Large intestine (tissue), 3 donors: ENCODE data around the gene TMEM121. TPM values are rescaled to one million over a fixed set of nuclear protein-coding genes. Genes with fewer than 3 reads are reported as not detected.

ENCODE experiments used
- DNase-seq, 2 donors: peaks; one replicate each; pipeline versions ENCODE4 v3.0.0 to v3.0.0-alpha.2; 2013
- H3K27ac ChIP-seq: one replicate; pipeline ENCODE4 v1.5.1; 2013; ENCODE audit warnings: low read length
- H3K27me3 ChIP-seq: 2 replicates; pipeline ENCODE4 v1.6.1; 2013; ENCODE audit warnings: low read length; ENCODE audit not compliant: control insufficient read depth, insufficient read depth
- H3K36me3 ChIP-seq: 2 replicates; pipeline ENCODE4 v1.6.1; 2013; ENCODE audit warnings: low read length; ENCODE audit not compliant: control insufficient read depth, insufficient read depth
- H3K4me1 ChIP-seq: one replicate; pipeline ENCODE4 v1.6.1; 2013; ENCODE audit warnings: low read length; ENCODE audit not compliant: control insufficient read depth, insufficient read depth
- H3K4me3 ChIP-seq: one replicate; pipeline ENCODE4 v1.5.1; 2013; ENCODE audit warnings: low read length
- H3K9me3 ChIP-seq: one replicate; pipeline ENCODE4 v1.6.1; 2013; ENCODE audit warnings: mild to moderate bottlenecking, low read depth, low read length, moderate library complexity; ENCODE audit not compliant: control insufficient read depth
- WGBS: methylation state at CpG from one replicate; pipeline ENCODE4 v1.1.5; 2013; ENCODE audit warnings: low lambda C conversion rate; ENCODE audit not compliant: insufficient coverage; 5-methylcytosine and 5-hydroxymethylcytosine counted together
- polyA plus RNA-seq: library from polyadenylated mRNA; unstranded; fragments of 120-200 nt; gene quantifications from one replicate; pipeline ENCODE4 v1.2.1, GENCODE V29; 2013

The TMEM121 gene
- polyA plus RNA-seq, 1 donor: 3.0 TPM

GRCh38 chr14:105517096-105517495 lies 9.3 kb upstream of the TMEM121 start:
- Histone ChIP-seq H3K27ac (no peak overlapping the region), H3K36me3 (no peaks in the 10 kb centered on the region), H3K4me1 (no peaks in the 10 kb centered on the region), H3K9me3 (no peaks in the 10 kb centered on the region), H3K4me3 (no peak overlapping the region), H3K27me3 (peaks cover 6% of the 10 kb centered on the region)
- WGBS: no CpG with 5 or more reads among the region's 5 CpGs
- DNase-seq: no peak

- 80% methylated on average over 10 of the region's 14 CpGs for WGBS
- no peak for DNase-seq
Measured at GRCh38 chr14:105519946-105520698, 6.3 kb upstream of the TMEM121 start.

GRCh38 chr14:105525326-105525725 lies 1.1 kb upstream of the TMEM121 start:
- Histone ChIP-seq H3K36me3 (no peaks in the 10 kb centered on the region), H3K27me3 (peaks cover 54% of the 10 kb centered on the region), H3K4me3 (no peak overlapping the region), H3K27ac (no peak overlapping the region), H3K9me3 (peaks cover 7% of the 10 kb centered on the region), H3K4me1 (peaks cover 20% of the 10 kb centered on the region)
- no CpG with 5 or more reads among the region's 9 CpGs for WGBS
- no peak for DNase-seq

More at GRCh38 chr14:105519946-105520698, 6.3 kb upstream of the TMEM121 start:
- peaks cover 17% of the 10 kb centered on the region for H3K27me3 ChIP-seq
- H3K4me1 ChIP-seq: no peaks in the 10 kb centered on the region
- H3K27ac ChIP-seq: no peak overlapping the region
- no peaks in the 10 kb centered on the region for H3K9me3 ChIP-seq
- no peaks in the 10 kb centered on the region for H3K36me3 ChIP-seq
- H3K4me3 ChIP-seq: no peak overlapping the region

GRCh38 chr14:105526776-105527380 lies 495 bp downstream of the TMEM121 start:
- Histone ChIP-seq H3K4me1 (peaks cover 20% of the 10 kb centered on the region), H3K27me3 (peaks cover 58% of the 10 kb centered on the region), H3K9me3 (peaks cover 7% of the 10 kb centered on the region), H3K36me3 (no peaks in the 10 kb centered on the region), H3K4me3 (peak overlapping the region; percentile 32), H3K27ac (no peak overlapping the region)
- no CpG with 5 or more reads among the region's 48 CpGs for WGBS
- no peak for DNase-seq

GRCh38 chr14:105527381-105527825 lies 1.0 kb downstream of the TMEM121 start:
- DNase-seq: peak in 1 of 2 donors; percentile 41
- Histone ChIP-seq H3K4me1 (peaks cover 20% of the 10 kb centered on the region), H3K9me3 (peaks cover 7% of the 10 kb centered on the region), H3K36me3 (no peaks in the 10 kb centered on the region), H3K4me3 (peak overlapping the region; percentile 41), H3K27me3 (peaks cover 58% of the 10 kb centered on the region), H3K27ac (no peak overlapping the region)
- WGBS: no CpG with 5 or more reads among the region's 23 CpGs

GRCh38 chr14:105527826-105528585 lies 1.6 kb downstream of the TMEM121 start:
- H3K9me3 ChIP-seq: peaks cover 7% of the 10 kb centered on the region
- H3K27me3 ChIP-seq: peaks cover 58% of the 10 kb centered on the region
- no peak overlapping the region for H3K27ac ChIP-seq
- peak overlapping the region; percentile 41 for H3K4me3 ChIP-seq
- WGBS: no CpG with 5 or more reads among the region's 67 CpGs
- peaks cover 20% of the 10 kb centered on the region for H3K4me1 ChIP-seq
- no peaks in the 10 kb centered on the region for H3K36me3 ChIP-seq
- DNase-seq: peak; percentile 74 to 75

- peaks cover 58% of the 10 kb centered on the region for H3K27me3 ChIP-seq
- H3K27ac ChIP-seq: no peak overlapping the region
- H3K9me3 ChIP-seq: peaks cover 7% of the 10 kb centered on the region
- peaks cover 20% of the 10 kb centered on the region for H3K4me1 ChIP-seq
- DNase-seq: no peak
- peak overlapping the region; percentile 16 for H3K4me3 ChIP-seq
- H3K36me3 ChIP-seq: no peaks in the 10 kb centered on the region
- WGBS: no CpG with 5 or more reads among the region's 89 CpGs
Measured at GRCh38 chr14:105528586-105529318, 2.4 kb downstream of the TMEM121 start.

GRCh38 chr14:105529319-105529568 lies 2.9 kb downstream of the TMEM121 start:
- no peak overlapping the region for H3K27ac ChIP-seq
- H3K36me3 ChIP-seq: no peaks in the 10 kb centered on the region
- peaks cover 7% of the 10 kb centered on the region for H3K9me3 ChIP-seq
- peaks cover 53% of the 10 kb centered on the region for H3K27me3 ChIP-seq
- peak in 1 of 2 donors; percentile 48 for DNase-seq
- H3K4me1 ChIP-seq: peaks cover 20% of the 10 kb centered on the region
- no CpG with 5 or more reads among the region's 24 CpGs for WGBS
- no peak overlapping the region for H3K4me3 ChIP-seq

- H3K36me3 ChIP-seq: no peaks in the 10 kb centered on the region
- peak in 1 of 2 donors; percentile 41 for DNase-seq
- no peak overlapping the region for H3K4me3 ChIP-seq
- peaks cover 7% of the 10 kb centered on the region for H3K9me3 ChIP-seq
- H3K4me1 ChIP-seq: peaks cover 20% of the 10 kb centered on the region
- H3K27ac ChIP-seq: no peak overlapping the region
- peaks cover 49% of the 10 kb centered on the region for H3K27me3 ChIP-seq
- WGBS: no CpG with 5 or more reads among the region's 63 CpGs
Measured at GRCh38 chr14:105529569-105530284, 3.3 kb downstream of the TMEM121 start.
